BE2C (cell line): Measurements from ENCODE around the gene TNRC6A.
A peak's percentile ranks its signal among the peaks of the same experiment; 100 is the strongest.
"Not testable (repeated sequence)": the region's sequence is repeated elsewhere in the genome, so short reads cannot be mapped to it uniquely, and the experiment has no call there.

Experiments used
- DNase-seq: peaks from one replicate; pipeline ENCODE4 v3.0.0-alpha.2; 2020
- H3K27me3 ChIP-seq: fragments of 250-450 bp; sonication (Bioruptor Pico); 2 replicates; pipeline ENCODE4 v1.5.1; 2020; ENCODE audit warnings: mild to moderate bottlenecking
- H3K36me3 ChIP-seq: fragments of 250-450 bp; sonication (Bioruptor Pico); 2 replicates; pipeline ENCODE4 v1.5.1; 2020; ENCODE audit warnings: mild to moderate bottlenecking
- H3K4me1 ChIP-seq: fragments of 250-450 bp; sonication (Bioruptor Pico); 2 replicates; pipeline ENCODE4 v1.5.1; 2020
- H3K4me3 ChIP-seq: 2 replicates; pipeline ENCODE4 v1.5.1; 2011; ENCODE audit warnings: low read depth, low read length
- H3K9me3 ChIP-seq: fragments of 250-450 bp; sonication (Bioruptor Pico); 2 replicates; pipeline ENCODE4 v1.5.1; 2020
- TF ChIP-seq, protein P1 (sequence below): IDR thresholded peaks from 2 replicates; pipeline ENCODE4 v1.5.1; 2012; ENCODE audit warnings: mild to moderate bottlenecking, low read depth, low read length

The TNRC6A gene

GRCh38 chr16:24800586-24800985, 71.1 kb downstream of the TNRC6A start:
- no peaks in the 10 kb centered on the region for H3K27me3 ChIP-seq
- peaks cover 77% of the 10 kb centered on the region for H3K36me3 ChIP-seq
- DNase-seq = no peak
- TF ChIP-seq, protein P1, sequence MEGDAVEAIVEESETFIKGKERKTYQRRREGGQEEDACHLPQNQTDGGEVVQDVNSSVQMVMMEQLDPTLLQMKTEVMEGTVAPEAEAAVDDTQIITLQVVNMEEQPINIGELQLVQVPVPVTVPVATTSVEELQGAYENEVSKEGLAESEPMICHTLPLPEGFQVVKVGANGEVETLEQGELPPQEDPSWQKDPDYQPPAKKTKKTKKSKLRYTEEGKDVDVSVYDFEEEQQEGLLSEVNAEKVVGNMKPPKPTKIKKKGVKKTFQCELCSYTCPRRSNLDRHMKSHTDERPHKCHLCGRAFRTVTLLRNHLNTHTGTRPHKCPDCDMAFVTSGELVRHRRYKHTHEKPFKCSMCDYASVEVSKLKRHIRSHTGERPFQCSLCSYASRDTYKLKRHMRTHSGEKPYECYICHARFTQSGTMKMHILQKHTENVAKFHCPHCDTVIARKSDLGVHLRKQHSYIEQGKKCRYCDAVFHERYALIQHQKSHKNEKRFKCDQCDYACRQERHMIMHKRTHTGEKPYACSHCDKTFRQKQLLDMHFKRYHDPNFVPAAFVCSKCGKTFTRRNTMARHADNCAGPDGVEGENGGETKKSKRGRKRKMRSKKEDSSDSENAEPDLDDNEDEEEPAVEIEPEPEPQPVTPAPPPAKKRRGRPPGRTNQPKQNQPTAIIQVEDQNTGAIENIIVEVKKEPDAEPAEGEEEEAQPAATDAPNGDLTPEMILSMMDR = peak; percentile 37; the same call in 1 of the 2 replicates
- H3K4me3 ChIP-seq = no peak overlapping the region
- no peaks in the 10 kb centered on the region for H3K4me1 ChIP-seq
- no peaks in the 10 kb centered on the region for H3K9me3 ChIP-seq

DNA sequence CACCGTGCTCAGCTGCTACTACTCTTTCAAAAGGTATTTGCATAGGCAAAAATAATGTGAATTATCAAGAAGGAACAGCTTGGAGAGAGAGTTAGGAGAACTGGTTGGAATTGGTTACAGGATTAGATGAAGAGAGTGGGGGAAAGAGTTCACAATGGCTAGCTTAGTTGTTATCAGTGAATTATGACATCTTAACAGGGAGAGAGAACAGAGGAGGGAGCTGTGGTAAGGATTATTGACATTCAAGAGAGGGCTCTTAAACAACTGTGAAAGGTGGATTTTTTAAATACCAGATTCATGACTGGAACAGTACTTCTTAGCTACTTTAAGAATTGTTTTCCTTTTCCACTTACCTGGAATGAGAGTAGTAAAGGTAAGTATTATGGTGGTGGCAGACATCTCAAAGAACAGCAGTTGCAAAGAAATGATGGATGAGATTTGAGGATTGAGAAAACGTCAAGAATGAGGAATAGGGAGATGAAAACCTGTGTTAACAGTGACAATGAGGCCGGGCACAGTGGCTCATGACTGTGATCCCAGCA, 72.4 kb downstream of the TNRC6A start:
- no peaks in the 10 kb centered on the region for H3K27me3 ChIP-seq
- no peak overlapping the region for H3K4me3 ChIP-seq
- no peaks in the 10 kb centered on the region for H3K9me3 ChIP-seq
- H3K36me3 ChIP-seq = peaks cover 82% of the 10 kb centered on the region
- TF ChIP-seq, protein P1 = no peak
- DNase-seq = no peak
- no peaks in the 10 kb centered on the region for H3K4me1 ChIP-seq

DNA sequence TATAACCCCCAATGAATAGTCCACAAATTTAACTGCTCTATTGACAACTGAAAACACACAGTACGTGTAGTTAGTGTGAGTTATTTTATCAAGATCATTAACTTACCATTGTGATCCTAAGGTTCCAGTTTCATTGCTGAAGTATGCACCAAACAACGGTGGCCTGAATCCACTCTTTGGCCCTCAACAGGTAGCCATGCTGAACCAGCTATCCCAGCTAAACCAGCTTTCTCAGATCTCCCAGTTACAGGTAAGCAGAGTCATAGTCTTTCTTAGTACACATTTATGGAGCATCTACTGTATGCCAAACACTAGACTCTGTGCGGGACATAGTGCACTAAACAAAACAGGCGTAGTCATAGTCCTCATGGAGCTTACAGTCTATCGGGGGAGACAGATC, 76.0 kb downstream of the TNRC6A start:
- TF ChIP-seq, protein P1 = no peak
- no peaks in the 10 kb centered on the region for H3K27me3 ChIP-seq
- H3K36me3 ChIP-seq = peaks cover 86% of the 10 kb centered on the region
- H3K4me3 ChIP-seq = no peak overlapping the region
- no peaks in the 10 kb centered on the region for H3K4me1 ChIP-seq
- no peaks in the 10 kb centered on the region for H3K9me3 ChIP-seq
- DNase-seq = no peak

DNA sequence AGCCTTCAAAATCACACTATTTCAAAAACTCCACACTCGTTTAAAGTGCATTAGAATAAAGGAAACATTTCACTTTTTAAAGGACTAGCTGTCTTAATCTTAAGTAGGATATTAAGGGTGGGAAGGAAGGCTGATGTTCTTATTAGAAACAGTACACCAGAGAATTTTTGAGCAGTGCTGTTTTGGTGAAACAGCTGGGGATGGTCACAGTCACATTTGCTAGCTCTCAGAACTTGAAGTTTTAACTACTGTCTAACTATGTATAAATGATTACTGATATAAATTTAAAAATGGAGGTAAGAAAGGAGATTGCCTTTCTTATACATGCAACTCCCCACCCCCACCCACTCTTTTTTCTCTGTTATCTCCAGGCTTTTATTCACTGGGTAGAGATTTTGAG, 77.8 kb downstream of the TNRC6A start:
- TF ChIP-seq, protein P1 = no peak
- Histone ChIP-seq H3K4me3 (no peak overlapping the region), H3K9me3 (no peaks in the 10 kb centered on the region), H3K36me3 (peaks cover 92% of the 10 kb centered on the region), H3K27me3 (no peaks in the 10 kb centered on the region), H3K4me1 (no peaks in the 10 kb centered on the region)
- DNase-seq = no peak

DNA sequence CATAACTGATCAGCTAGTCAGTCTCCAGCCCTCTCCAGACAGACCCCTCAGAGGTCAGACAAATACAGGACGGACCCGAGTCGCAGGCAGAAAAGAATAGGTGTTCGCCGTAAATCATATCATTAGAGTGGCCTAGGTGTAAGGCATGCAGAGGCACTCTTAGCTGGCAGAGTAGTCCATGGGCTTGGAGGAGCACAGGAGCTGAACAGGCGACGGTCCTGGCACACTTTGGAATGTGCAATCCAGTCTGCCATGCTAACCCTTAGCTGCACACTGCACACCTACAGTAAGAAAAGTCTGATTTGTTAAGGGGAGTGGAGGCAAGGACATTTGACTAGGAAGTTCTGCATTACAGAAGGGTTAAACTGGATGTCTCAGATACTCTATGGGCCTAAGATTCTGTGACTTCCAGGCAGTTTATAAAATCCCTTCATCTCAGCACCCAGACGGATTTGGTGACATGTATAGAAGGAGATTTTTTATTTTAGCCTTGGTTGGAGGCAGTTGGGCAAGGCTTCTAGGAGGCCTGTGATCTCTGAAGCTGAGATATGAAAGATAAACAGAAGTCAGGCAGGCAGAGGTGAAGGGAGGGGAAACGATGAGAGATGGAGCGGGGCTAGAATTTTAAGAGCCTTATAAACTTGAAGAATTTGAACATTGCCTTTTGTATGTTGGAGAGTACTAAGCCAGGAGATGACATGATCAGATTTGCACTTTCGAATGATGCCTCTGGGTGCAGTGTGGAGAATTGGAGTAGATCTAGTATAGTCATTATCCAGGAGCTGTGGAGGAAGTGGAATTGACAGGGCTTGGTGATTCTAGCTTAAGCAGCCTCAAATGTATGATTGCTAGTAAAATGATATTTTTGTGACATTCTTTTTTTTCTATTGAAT, 81.7 kb downstream of the TNRC6A start:
- Histone ChIP-seq H3K9me3 (no peaks in the 10 kb centered on the region), H3K4me3 (no peak overlapping the region), H3K27me3 (no peaks in the 10 kb centered on the region), H3K4me1 (no peaks in the 10 kb centered on the region), H3K36me3 (peaks cover 92% of the 10 kb centered on the region)
- TF ChIP-seq, protein P1 = no peak
- DNase-seq = no peak

DNA sequence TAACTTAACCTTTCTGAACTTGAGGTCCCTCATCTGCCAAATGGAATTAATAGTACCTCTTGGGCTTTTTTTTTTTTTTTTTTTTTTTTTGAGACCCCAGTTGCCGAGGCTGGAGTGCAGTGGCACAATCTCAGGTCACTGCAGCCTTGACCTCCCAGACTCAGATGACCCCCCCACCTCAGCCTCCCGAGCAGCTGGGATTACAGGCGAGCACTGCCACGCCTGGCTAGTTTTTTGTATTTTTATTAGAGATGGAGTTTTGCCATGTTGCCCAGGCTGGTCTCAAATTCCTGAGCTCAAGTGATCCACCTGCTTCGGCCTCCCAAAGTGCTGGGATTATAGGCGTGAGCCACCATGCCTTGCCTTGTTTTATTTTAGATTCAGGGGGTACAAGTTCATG, 83.4 kb downstream of the TNRC6A start:
- H3K4me1 ChIP-seq, H3K27me3 ChIP-seq, H3K4me3 ChIP-seq, H3K9me3 ChIP-seq, DNase-seq: not testable (repeated sequence)
- peaks cover 93% of the 10 kb centered on the region for H3K36me3 ChIP-seq
